HG03280 (cell line): Measurements from ENCODE around the gene BTN2A1.
"Not testable (repeated sequence)": the region's sequence is repeated elsewhere in the genome, so short reads cannot be mapped to it uniquely, and the experiment has no call there.

Source experiments
- ATAC-seq: cut with Tn5 transposase; IDR thresholded peaks from one replicate; pipeline ENCODE4 v1.9.1; 2021; ENCODE audit warnings: mild to moderate bottlenecking, moderate library complexity; ENCODE audit not compliant: unreplicated experiment

BTN2A1 gene

DNA sequence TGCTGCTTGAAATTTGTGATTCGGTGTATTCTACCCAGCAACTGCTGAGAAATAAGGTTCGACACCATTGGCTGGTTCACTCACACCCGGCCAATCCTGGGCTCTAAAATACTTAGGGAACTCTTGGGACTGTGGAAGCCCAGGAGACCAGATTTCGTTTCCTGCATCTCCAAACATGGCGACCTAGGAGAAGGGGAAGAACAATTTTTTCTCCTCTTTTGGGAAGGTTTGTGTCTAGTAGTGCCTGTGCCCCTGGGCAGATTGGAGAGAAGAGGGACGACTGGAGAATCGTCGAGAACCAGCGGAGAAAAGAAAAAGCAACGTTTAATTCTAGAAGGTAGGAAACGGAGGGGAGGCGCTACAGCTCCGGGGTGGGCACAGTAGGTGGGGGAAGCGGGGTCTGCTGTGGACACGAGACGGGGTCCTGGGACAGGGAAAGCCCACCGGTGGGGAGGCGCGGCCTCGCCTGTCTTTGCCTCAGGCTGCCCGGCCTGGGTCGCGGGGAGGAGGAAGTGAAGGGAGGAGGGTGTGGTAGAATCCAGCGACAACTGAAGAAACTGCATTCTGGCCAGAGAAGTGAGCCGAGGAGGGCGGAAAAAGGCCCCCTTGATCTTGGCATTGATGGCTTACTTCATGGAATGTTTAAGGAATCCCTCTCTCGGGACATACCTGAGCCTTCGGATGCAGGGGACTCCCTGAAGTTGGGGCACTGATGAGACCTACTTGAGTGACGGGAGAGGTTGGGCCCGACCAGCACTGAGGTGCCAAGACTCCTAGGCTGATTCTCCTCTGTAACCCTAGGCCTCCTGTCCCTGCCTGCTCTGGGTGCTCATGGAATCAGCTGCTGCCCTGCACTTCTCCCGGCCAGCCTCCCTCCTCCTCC, at the start of gene BTN2A1:
BTN2A1 (plus strand) TSS at position 150 of the 883 bp plus-strand sequence; CDS start at position 832, 682 bp downstream.
- peak; percentile 97 for ATAC-seq

DNA sequence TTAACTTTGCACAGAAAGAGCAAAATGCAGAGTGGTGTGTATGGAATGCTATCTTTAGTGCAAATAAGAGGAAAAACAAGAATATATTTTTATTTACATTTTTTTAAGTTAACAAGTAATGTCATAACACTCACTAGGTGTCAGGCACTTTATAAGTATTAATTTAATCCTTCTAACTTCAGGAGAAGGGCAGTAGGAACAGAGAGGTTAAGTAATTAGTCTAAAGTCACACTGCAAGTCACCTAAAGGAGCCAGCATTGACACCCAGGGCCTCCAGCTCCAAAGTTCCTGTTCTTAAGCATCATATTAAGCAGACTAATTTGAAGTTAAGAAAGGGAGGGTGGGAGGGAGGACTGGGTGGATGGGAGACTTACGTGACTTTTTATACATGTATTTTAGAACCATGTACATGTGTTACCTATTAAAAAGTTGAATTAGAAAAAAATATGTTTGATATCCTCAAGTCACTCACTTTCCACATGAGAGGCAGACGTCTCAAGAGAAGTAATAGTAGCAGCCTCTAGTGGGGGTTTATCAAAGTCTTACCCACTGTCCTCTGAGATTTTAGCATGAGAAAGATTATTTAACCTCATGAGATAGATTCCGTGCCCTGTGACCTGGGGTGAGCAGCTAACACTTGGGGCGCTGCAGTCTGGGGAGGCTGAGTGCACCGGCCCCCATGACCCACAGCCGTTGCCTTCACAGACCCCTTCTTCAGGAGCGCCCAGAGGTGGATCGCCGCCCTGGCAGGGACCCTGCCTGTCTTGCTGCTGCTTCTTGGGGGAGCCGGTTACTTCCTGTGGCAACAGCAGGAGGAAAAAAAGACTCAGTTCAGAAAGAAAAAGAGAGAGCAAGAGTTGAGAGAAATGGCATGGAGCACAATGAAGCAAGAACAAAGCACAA, 48.7 kb upstream of the BTN2A1 start:
- no peak for ATAC-seq

DNA sequence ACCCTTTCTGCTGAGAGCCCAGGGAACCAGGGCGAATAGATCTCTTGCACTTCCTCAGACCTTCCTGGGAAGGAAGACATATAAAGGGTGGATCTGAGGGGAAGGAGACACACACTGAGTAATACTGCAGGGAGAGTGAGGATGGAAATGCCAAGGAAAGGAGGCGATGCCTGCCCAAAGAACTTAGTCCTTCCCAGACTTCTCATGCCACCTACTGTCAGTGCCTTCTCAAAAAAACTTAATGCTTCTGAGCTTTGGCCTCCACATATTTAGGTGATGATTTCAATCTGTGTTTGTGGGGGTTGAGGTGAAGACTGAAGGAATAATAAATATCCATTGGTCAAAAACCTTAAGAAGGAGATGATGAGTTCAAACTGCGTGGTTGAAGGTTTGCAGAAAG, 46.0 kb upstream of the BTN2A1 start:
- no peak for ATAC-seq

DNA sequence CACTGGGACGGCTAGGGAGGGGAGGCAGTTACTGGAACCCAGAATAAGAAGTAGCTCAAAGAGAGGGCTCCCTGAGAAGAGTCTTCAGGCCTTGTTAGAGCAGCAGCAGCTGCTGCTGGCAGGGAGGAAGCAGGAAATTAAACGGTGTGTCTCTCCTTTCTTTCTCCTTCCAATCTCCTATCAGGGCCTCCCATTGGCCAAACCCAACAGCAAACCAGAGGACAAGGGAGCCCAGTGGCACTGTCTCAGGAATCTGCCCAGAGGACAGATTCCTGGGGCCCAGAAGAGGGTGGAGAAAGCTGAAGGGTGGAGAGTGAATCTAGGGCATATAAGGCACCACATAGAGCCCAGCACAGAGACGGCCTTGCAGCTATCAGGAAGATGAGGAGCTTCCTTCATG, 45.5 kb upstream of the BTN2A1 start:
- no peak for ATAC-seq

DNA sequence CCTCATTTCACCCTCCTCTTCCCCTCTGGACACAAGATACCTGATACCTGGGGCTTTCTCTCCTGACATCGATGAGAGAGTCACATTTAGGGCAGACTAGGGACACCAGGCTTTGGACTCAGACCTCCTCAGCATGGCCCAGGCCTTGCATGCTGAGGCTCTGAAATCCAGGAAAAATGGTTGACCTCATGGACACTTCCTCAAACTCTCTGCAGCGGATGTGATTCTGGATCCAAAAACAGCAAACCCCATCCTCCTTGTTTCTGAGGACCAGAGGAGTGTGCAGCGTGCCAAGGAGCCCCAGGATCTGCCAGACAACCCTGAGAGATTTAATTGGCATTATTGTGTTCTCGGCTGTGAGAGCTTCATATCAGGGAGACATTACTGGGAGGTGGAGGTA, 44.8 kb upstream of the BTN2A1 start:
- ATAC-seq: no peak

DNA sequence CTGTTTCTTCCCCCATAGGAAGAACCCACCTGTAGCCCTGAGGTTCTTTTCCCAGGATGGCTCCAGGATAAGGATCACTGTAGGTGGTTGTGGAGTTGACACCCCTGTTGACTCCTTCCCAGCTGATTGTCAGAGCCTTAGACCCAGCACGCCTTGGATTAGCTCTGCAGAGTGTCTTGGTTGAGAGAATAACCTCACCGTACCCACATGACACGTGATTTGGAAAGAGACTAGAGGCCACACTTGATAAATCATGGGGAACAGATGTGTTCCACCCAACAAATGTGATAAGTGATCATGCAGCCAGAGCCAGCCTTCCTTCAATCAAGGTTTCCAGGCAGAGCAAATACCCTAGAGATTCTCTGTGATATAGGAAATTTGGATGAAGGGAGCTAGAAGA, 43.5 kb upstream of the BTN2A1 start:
- ATAC-seq: no peak

DNA sequence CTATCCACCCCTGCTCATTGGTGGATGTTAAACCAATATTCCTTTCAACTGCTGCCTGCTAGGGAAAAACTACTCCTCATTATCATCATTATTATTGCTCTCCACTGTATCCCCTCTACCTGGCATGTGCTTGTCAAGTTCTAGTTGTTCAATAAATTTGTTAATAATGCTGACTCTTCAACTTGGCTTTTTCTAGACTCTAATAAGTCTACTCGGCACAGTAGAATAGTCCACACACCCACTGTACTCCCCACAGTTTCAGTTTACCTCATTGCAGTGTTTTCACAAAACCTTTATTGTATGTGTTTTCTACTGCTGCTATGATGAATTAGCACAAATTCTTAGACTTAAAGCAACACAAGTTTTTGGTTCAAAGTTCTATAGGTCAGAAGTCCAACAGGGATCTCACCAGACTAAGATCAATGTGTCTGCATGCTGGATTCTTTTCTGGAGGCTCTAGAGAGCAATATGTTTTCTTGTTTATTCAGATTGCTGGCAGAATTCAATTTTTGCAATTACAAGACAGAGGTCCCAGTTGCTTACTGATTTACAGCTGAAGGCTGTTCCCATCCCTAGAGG, 42.6 kb upstream of the BTN2A1 start:
- no peak for ATAC-seq

DNA sequence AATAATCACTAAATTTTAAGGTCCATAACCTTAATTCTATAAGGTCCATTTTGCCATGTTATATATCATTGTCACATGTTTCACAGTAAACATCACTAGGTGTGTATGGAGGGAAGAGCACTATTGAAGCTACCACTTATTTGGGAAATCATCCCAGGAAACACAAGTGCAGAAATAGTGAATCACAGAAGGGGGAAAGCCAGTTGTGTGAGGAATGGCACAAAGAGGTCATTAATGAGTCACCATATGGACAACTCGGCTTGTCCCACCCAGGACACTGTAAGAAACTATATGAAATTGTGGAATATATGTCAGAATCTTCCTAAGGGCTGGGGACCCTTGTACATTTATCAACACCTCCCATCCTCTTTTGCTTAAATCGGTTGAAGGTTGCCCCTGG, 42.0 kb upstream of the BTN2A1 start:
- no peak for ATAC-seq

DNA sequence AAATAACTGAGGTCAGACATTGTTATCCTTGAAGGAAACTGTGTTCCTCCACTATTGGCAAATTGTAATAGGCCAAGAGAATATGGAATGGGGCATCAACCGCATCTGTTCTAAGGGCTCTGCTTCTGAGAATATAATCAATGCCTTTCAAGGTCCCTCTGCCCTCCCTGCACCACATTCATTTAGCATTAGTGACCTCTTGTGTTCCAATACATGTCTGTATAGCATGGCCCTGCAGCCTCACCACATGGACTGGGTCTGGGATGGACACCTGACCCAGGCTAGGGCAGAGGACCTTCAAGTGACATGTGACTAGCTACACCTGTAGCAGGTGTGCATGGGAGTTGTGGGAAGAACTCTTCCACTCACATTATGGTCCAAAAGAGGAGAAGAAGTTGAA, 41.5 kb upstream of the BTN2A1 start:
- ATAC-seq: no peak

DNA sequence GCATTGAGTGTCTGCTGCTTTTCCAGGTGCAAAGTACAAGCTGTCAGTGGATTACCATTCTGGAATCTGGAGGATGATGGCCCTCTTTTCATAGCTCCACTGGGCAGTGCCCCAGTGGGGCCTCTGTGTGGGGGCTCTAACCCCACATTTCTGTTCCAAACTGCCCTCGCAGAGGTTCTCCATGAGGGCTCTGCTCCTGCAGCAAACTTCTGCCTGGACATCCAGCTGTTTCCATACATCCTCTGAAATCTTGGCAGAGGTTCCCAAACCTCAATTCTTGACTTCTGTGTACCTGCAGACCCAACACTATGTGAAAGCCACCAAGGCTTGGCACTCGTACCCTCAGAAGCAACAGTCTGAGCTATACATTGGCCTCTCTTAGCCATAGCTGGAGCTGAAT, 39.7 kb upstream of the BTN2A1 start:
- ATAC-seq: not testable (repeated sequence)

DNA sequence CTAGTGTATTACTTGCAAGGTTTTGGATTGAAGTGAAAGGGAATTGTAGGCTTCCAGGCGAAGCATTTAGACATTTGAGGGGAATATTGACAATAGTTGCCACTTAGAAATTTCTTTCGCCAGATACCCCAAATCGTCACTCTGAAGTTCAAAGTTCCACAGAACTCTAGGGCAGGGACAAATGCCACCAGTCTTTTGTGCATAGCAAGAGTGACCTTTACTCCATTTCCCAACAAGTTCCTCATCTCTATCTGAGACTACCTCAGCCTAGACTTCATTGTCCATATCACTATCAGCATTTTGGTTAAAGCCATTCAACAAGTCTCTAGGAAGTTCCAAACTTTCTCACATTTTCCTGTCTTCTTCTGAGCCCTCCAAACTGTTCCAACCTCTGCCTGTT, 39.0 kb upstream of the BTN2A1 start:
- ATAC-seq: not testable (repeated sequence)

DNA sequence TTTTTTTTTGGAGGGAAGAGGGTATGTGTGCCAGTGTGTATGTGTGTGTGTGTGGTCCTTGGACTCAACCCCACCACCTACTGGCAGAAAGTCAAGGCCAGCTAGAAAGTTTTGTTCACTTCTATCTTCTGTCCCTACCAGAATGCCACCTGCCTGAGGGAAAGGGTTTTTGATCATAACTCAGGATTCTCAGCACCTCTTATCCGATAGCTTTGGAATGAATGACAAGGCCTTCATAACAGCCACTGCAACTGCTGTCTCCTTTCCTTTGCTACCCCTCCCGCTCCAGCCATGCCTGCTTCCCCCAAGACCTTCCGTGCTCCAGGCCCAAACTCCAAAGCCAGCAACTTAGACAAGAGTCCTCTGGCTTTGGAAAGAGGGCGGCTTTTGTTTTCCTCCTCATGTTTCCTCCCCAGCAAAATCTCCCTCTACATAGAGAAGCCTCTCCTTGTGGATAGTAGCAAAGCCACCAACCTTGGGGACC, 37.0 kb upstream of the BTN2A1 start:
- ATAC-seq: peak; percentile 16

DNA sequence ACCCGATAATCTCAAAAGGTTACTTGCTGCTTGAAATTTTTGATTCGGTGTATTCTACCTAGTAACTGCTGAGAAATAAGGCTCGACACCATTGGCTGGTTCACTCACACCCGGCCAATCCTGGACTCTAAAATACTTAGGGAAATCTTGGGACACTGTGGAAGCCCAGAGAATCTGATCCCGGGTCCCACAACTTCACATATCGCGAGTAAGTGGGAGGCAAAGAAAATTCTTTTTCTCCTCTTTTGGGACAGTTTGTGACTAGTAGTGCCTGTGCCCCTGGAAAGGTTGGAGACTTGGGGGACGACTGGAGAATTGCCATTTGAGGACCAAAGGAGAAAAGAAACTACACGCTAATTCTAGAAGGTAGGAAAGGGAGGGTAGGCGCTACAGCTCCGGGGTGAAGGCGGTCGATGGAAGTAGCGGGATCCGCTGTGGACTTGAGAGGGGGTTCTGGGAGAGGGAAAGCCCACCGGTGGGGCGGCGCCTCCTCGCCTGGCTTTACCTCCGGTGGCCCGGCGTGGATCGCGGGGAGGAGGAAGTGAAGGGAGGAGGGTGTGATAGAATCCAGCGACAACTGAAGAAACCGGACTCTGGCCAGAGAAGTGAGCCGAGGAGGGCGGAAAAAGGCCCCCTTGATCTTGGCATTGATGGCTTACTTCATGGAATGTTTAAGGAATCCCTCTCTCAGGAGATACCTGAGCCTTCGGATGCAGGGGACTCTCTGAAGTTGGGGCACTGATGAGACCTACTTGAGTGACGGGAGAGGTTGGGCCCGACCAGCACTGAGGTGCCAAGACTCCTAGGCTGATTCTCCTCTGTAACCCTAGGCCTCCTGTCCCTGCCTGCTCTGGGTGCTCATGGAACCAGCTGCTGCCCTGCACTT, 36.3 kb upstream of the BTN2A1 start:
- ATAC-seq: peak; percentile 86

DNA sequence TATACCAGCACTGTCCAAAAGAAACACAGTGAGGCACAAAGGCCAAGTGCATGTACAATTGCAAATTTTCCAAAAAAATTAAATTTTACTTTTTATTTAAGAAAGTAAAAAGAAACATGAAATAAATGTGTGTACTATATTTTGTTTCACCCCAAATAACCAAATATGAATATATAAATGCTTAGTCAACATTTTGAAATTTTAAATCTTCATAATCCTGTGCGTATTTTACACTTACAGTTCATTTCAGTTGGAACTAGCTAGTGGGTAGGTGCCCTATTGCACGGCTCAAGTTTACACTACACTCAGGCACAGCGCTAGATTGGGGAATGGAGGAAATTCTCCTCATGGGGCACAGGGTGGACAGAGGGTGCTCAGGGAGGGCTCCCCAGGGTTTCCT, 35.4 kb upstream of the BTN2A1 start:
- no peak for ATAC-seq

DNA sequence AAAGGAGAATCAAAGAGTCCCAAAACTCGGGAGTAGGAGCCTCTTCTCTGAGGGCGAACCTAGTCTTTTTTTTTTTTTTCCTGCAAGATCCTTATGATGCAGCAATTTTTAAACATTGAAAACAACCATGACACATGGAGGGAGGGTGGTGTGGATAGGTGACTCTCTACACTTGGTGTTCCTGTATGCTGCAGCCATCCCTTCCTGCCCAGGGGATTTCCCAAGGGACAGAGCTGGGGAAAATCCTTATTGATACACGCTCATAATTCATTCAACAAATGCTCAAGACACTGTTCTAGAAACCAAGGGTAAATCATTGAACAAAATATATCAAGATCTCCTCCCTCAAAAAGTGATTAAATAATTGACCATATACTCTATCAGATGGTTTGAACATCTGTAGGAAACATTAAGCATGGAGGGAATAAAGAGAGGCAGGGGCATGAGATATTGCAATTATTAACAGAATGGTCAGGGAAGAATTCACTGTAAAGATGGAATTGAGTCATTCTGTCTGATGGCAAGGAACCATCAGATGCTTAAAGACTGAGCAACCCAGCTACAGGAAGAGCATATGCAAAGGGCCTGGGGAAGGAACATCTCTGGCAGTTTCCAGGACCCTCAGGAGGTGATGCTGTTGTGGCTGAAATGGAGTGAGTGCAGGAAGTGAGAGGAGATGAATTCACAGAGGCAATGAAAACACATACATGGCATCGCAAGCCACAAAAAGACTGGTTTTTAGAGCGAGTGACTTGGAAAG, 30.9 kb upstream of the BTN2A1 start:
- no peak for ATAC-seq

DNA sequence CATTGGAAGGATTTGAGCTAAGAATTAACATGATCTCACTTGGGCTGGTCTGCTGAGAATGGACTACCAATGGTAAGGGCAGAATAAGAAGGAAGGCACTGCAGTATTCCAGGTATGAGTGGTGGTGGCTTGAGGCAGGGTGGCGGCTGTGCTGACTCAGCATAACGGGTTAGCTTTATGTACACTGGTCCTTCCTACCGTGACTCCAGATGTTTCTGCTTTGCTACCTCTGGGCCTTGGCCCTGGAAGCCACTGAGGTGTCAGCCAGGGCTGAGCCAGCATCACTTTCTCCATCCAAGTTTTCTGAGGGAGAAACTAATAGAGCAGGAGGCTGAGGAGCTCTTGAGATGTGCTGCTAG, 30.3 kb upstream of the BTN2A1 start:
- no peak for ATAC-seq

DNA sequence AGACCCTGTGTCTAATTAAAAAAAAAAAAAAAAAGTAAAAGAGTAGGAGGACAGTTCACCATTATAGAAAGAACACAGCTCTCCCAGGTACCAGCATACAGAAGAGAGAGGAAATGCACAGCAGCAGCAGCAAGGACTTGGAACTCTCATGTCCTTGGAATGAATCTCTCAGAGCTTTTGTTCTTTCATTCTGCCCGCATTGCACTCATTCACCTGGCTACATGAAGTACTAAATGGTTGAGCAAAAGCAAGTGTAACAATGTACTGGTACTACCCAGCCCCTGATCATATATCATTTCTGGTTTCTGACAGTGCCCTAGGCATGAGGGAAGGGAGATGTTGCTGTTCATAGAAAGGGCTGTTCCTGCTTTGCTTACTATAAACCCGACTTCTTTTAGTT, 29.5 kb upstream of the BTN2A1 start:
- no peak for ATAC-seq

DNA sequence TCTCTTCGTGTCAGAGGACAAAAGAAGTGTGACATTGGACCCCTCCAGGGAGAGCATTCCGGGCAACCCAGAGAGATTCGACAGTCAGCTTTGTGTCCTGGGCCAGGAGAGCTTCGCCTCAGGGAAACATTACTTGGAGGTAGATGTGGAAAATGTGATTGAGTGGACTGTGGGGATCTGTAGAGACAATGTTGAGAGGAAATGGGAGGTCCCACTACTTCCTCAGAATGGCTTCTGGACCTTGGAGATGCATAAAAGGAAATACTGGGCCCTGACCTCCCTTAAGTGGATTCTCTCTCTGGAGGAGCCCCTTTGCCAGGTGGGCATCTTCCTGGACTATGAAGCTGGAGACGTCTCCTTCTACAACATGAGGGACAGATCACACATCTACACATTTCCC, 27.0 kb upstream of the BTN2A1 start:
- no peak for ATAC-seq

DNA sequence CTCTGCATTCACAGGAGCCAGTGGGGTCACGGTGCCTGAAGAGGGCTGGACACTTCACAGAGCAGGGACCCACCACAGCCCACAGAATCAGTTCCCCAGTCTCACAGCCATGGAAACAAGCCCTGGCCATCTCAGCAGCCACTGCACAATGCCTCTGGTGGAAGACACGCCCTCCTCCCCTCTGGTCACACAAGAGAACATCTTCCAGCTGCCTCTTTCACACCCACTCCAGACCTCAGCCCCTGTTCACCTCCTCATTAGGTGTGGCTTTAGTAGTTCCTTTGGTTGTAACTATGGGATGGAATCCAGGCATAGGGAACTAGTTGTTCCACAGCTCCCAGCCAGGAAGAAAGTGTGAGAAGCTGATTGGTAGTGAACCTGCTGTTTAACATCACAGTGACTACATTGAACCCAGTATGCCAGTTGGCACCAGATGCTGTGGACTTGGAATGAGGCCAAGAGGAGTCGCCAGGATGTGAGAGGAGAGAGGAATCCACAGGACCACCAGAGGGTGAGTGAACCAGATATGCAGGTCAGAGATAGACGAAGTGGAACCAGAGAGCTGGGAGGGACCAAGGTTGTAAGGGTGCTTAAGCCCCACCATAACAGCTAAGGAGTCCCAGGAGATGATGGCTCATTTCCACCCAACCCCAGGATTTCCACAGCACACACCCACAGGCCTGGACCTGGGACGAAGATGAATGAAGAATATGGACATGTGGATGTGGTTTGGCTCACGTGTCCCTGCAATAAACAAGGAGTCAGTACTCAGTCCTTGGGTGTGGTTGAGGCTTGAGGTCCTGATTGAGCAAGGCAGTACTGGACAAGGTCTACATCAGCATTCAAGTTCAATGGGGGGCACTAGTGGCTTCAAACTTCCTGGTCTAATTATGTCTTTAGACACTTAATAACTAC, 26.2 kb upstream of the BTN2A1 start:
- no peak for ATAC-seq
